HG03045 (cell line): Measurements from ENCODE around the gene SKAP1.

Source experiments
- ATAC-seq: cut with Tn5 transposase; IDR thresholded peaks from one replicate; pipeline ENCODE4 v1.9.1; 2021; ENCODE audit warnings: mild to moderate bottlenecking, moderate library complexity; ENCODE audit not compliant: unreplicated experiment

Gene SKAP1

GRCh38 chr17:48125829-48126531 is 304.0 kb downstream of the SKAP1 start:
- no peak for ATAC-seq

GRCh38 chr17:48123776-48124388 is 306.1 kb downstream of the SKAP1 start:
- ATAC-seq = no peak

- ATAC-seq = no peak
These were observed 306.9 kb downstream of the SKAP1 start for GRCh38 chr17:48123111-48123510.

GRCh38 chr17:48122665-48123045 is 307.4 kb downstream of the SKAP1 start:
- ATAC-seq = no peak

GRCh38 chr17:48121923-48122664 is 307.9 kb downstream of the SKAP1 start:
- no peak for ATAC-seq

- ATAC-seq = no peak
These were observed 316.8 kb downstream of the SKAP1 start for GRCh38 chr17:48113201-48113676.

GRCh38 chr17:48111937-48112241 is 318.1 kb downstream of the SKAP1 start:
- ATAC-seq = no peak

- no peak for ATAC-seq
These were observed 319.3 kb downstream of the SKAP1 start for GRCh38 chr17:48110761-48111160.

GRCh38 chr17:48107137-48108055 is 322.6 kb downstream of the SKAP1 start, which contains the start of gene SNX11:
Gene SNX11 (plus strand): TSS chr17:48107766. CDS start chr17:48112044, 4,278 bp downstream.
- ATAC-seq = peak; percentile 85

GRCh38 chr17:48106802-48107136 is 323.2 kb downstream of the SKAP1 start:
- no peak for ATAC-seq

GRCh38 chr17:48104440-48104839 is 325.6 kb downstream of the SKAP1 start:
- ATAC-seq = no peak

- ATAC-seq = no peak
These were observed 327.0 kb downstream of the SKAP1 start for GRCh38 chr17:48102798-48103715.

- ATAC-seq = no peak
These were observed 327.8 kb downstream of the SKAP1 start for GRCh38 chr17:48102043-48102750.

GRCh38 chr17:48101012-48101720 is 328.8 kb downstream of the SKAP1 start, which contains the start of gene CBX1:
Gene CBX1 (minus strand): TSS chr17:48101478. CDS start chr17:48077004, 24,474 bp downstream.
- ATAC-seq = peak; percentile 82

- ATAC-seq = no peak
These were observed 329.4 kb downstream of the SKAP1 start for GRCh38 chr17:48100591-48101011.

- no peak for ATAC-seq
These were observed 329.9 kb downstream of the SKAP1 start for GRCh38 chr17:48100160-48100559.

- ATAC-seq = no peak
These were observed 334.4 kb downstream of the SKAP1 start for GRCh38 chr17:48095611-48096010.

GRCh38 chr17:48093341-48094045 is 336.5 kb downstream of the SKAP1 start:
- ATAC-seq = no peak
